ENCODE results near the gene MCF2L.

The MCF2L gene

GRCh38 chr13:113005997-113006396 is 37.0 kb downstream of the MCF2L start:
- no peak for DNase-seq (ENCODE audit: low read depth, low spot score)
- in situ Hi-C loops (cut with HindIII; ENCODE audit: low sequenced_read_pairs) = no loop called here
- no peak overlapping the region for H3K4me3 ChIP-seq (ENCODE audit: low read depth, low read length)
- TF ChIP-seq CTCF (IDR thresholded peaks at IDR 0.05; ENCODE audit: low read depth, low read length) = no peak

DNA sequence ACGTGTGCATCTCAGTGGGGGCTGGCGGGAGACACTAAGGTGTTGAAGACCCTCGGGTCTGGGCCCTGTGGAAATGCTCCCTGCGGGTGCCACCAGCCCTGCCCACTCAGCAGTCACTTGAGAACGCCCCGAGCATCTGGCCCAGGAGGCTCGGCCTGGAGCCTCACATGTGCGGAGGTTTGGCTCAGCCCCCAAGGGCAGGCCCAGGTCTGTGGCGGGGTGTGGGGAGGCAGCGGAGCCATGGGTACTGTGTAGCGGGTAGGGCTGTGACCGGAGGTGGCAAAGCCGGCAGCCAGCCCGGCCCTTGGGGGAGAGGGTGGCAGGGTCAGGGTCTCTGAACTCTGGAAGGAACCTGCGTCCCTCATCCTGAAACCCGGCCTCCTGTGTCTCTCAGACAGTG is 37.6 kb downstream of the MCF2L start:
- in situ Hi-C loops (cut with HindIII; ENCODE audit: low sequenced_read_pairs) = no loop called here
- no peak overlapping the region for H3K4me3 ChIP-seq (ENCODE audit: low read depth, low read length)
- no peak for DNase-seq (ENCODE audit: low read depth, low spot score)
- TF ChIP-seq CTCF (IDR thresholded peaks at IDR 0.05; ENCODE audit: low read depth, low read length) = no peak

DNA sequence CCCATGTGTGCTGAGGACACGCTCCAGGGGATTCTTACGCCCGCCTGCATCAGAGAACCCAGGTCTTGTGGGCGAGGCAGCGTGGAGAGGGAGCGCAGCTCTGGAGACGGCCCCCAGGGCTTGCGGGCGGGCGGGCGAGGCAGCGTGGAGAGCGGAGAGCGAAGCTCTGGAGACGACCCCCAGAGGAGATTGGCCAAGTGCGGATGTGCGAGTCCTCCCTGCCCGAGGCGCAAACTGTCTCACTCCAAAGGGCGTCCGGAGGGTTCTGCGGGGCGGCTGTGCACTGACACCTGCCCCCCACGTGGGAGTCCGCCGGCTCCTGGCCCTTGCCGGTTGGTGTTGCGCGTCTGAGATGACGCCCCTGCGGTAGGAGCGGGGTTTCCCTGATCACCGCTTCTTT is 39.8 kb downstream of the MCF2L start:
- no peak overlapping the region for H3K4me3 ChIP-seq (ENCODE audit: low read depth, low read length)
- DNase-seq (ENCODE audit: low read depth, low spot score) = no peak
- TF ChIP-seq CTCF (IDR thresholded peaks at IDR 0.05; ENCODE audit: low read depth, low read length) = no peak
- in situ Hi-C loops (cut with HindIII; ENCODE audit: low sequenced_read_pairs) = no loop called here

GRCh38 chr13:113009743-113010509 is 40.9 kb downstream of the MCF2L start:
- no peak overlapping the region for H3K4me3 ChIP-seq (ENCODE audit: low read depth, low read length)
- in situ Hi-C loops (cut with HindIII; ENCODE audit: low sequenced_read_pairs) = no loop called here
- no peak for DNase-seq (ENCODE audit: low read depth, low spot score)
- TF ChIP-seq CTCF (IDR thresholded peaks at IDR 0.05; ENCODE audit: low read depth, low read length) = no peak

- no peak for TF ChIP-seq CTCF (IDR thresholded peaks at IDR 0.05; ENCODE audit: low read depth, low read length)
- in situ Hi-C loops (cut with HindIII; ENCODE audit: low sequenced_read_pairs) = no loop called here
- no peak for DNase-seq (ENCODE audit: low read depth, low spot score)
- H3K4me3 ChIP-seq (ENCODE audit: low read depth, low read length) = no peak overlapping the region
Measured at GRCh38 chr13:113010510-113010865, 41.5 kb downstream of the MCF2L start.

GRCh38 chr13:113013303-113013702 is 44.3 kb downstream of the MCF2L start:
- no peak for TF ChIP-seq CTCF (IDR thresholded peaks at IDR 0.05; ENCODE audit: low read depth, low read length)
- in situ Hi-C loops (cut with HindIII; ENCODE audit: low sequenced_read_pairs) = no loop called here
- no peak for DNase-seq (ENCODE audit: low read depth, low spot score)
- no peak overlapping the region for H3K4me3 ChIP-seq (ENCODE audit: low read depth, low read length)

Data from astrocyte of the spinal cord (primary cell).